GM23338 (cell line): ENCODE results near the gene ATP9B. TPM values are rescaled to one million over a fixed set of nuclear protein-coding genes. Genes with fewer than 3 reads are reported as not detected.

Experiments
- ATAC-seq: fragments of 200-7000 bp; cut with Tn5 transposase; 3 replicates; pipeline ENCODE4 v1.9.1; 2020
- DNase-seq: peaks from one replicate; pipeline ENCODE4 v3.0.0-alpha.2; 2015; ENCODE audit warnings: low spot score
- H2AFZ ChIP-seq: fragments of 200-600 bp; sonication (generic); 2 replicates; pipeline ENCODE4 v1.8.0; 2016; ENCODE audit warnings: antibody characterized with exemption, mild to moderate bottlenecking, moderate library complexity
- H3F3A ChIP-seq: fragments of 200-600 bp; sonication (generic); replicated peaks from 2 replicates; pipeline ENCODE4 v1.8.0; 2017; ENCODE audit warnings: antibody characterized with exemption, mixed run types, low read depth
- H3K27ac ChIP-seq: fragments of 200-600 bp; sonication (generic); 2 replicates; pipeline ENCODE4 v1.6.1; 2016; ENCODE audit warnings: low read depth
- H3K27me3 ChIP-seq: fragments of 200-600 bp; sonication (generic); 2 replicates; pipeline ENCODE4 v1.8.0; 2016; ENCODE audit warnings: mild to moderate bottlenecking, mixed run types, moderate library complexity; ENCODE audit not compliant: insufficient read depth
- H3K36me3 ChIP-seq: fragments of 200-600 bp; sonication (generic); 2 replicates; pipeline ENCODE4 v1.8.0; 2016; ENCODE audit warnings: mild to moderate bottlenecking; ENCODE audit not compliant: insufficient read depth
- H3K4me1 ChIP-seq: fragments of 200-600 bp; sonication (generic); 2 replicates; pipeline ENCODE4 v1.8.0; 2016; ENCODE audit warnings: mild to moderate bottlenecking, moderate library complexity; ENCODE audit not compliant: insufficient read depth
- H3K4me2 ChIP-seq: fragments of 200-600 bp; sonication (generic); 2 replicates; pipeline ENCODE4 v1.7.1; 2017; ENCODE audit warnings: mixed run types
- H3K4me3 ChIP-seq: fragments of 200-600 bp; sonication (generic); 2 replicates; pipeline ENCODE4 v1.6.1; 2016; ENCODE audit warnings: mixed run types
- H3K79me2 ChIP-seq: fragments of 200-600 bp; sonication (generic); replicated peaks from 2 replicates; pipeline ENCODE4 v1.8.0; 2017; ENCODE audit warnings: mild to moderate bottlenecking; ENCODE audit not compliant: insufficient read depth
- H3K9me2 ChIP-seq: fragments of 200-600 bp; sonication (generic); 2 replicates; pipeline ENCODE4 v1.8.0; 2017; ENCODE audit not compliant: insufficient read depth
- H4K20me1 ChIP-seq: fragments of 200-600 bp; sonication (generic); replicated peaks from 2 replicates; pipeline ENCODE4 v1.8.0; 2017; ENCODE audit warnings: mild to moderate bottlenecking; ENCODE audit not compliant: insufficient read depth
- H3K27ac Mint-ChIP-seq: 2 replicates; pipeline ENCODE4 v1.8.0; 2020; ENCODE audit warnings: inconsistent platforms, mild to moderate bottlenecking, moderate library complexity, mixed read lengths
- H3K27me3 Mint-ChIP-seq: 3 replicates; pipeline ENCODE4 v1.8.0; 2022; ENCODE audit warnings: low read depth, mild to moderate bottlenecking, moderate library complexity, mixed read lengths, inconsistent platforms; ENCODE audit not compliant: insufficient read depth, poor library complexity
- H3K36me3 Mint-ChIP-seq: 3 replicates; pipeline ENCODE4 v1.8.0; 2021; ENCODE audit warnings: low read depth, mild to moderate bottlenecking, inconsistent platforms, moderate library complexity, mixed read lengths
- H3K4me1 Mint-ChIP-seq: 3 replicates; pipeline ENCODE4 v1.8.0; 2020; ENCODE audit warnings: mild to moderate bottlenecking, inconsistent platforms, mixed read lengths
- H3K4me3 Mint-ChIP-seq: 3 replicates; pipeline ENCODE4 v1.8.0; 2021; ENCODE audit warnings: moderate library complexity, mild to moderate bottlenecking, inconsistent platforms, mixed read lengths
- H3K9me3 Mint-ChIP-seq: 3 replicates; pipeline ENCODE4 v1.8.0; 2020; ENCODE audit warnings: moderate library complexity, mild to moderate bottlenecking, inconsistent platforms, mixed read lengths
- CREB1 ChIP-seq: fragments of 250-450 bp; sonication (Bioruptor Pico); IDR thresholded peaks from 2 replicates; pipeline ENCODE4 v1.5.0; 2020; ENCODE audit warnings: low read depth, mild to moderate bottlenecking, moderate library complexity
- ETS1 ChIP-seq: IDR thresholded peaks from 2 replicates; pipeline ENCODE4 v1.6.1; 2016; ENCODE audit warnings: antibody characterized with exemption
- JUNB ChIP-seq: IDR thresholded peaks from one replicate; pipeline ENCODE4 v1.6.1; 2016; ENCODE audit warnings: antibody characterized with exemption; ENCODE audit not compliant: unreplicated experiment
- NANOG ChIP-seq: IDR thresholded peaks from 2 replicates; pipeline ENCODE4 v1.6.1; 2016; ENCODE audit warnings: antibody characterized with exemption, borderline replicate concordance
- STAT1 ChIP-seq: IDR thresholded peaks from one replicate; pipeline ENCODE4 v1.6.1; 2016; ENCODE audit warnings: antibody characterized with exemption; ENCODE audit not compliant: unreplicated experiment
- ZNF114 ChIP-seq: fragments of 250-450 bp; sonication (Bioruptor Pico); IDR thresholded peaks from 2 replicates; pipeline ENCODE4 v1.5.0; 2020; ENCODE audit warnings: mild to moderate bottlenecking, moderate library complexity
- ZNF331 ChIP-seq: fragments of 250-450 bp; sonication (Bioruptor Pico); IDR thresholded peaks from 2 replicates; pipeline ENCODE4 v1.5.0; 2020; ENCODE audit warnings: low read depth, mild to moderate bottlenecking, moderate library complexity
- polyA plus RNA-seq: library from polyadenylated mRNA; unstranded; fragments of >200 nt; fragmentation: Nextera tagmentation; extraction: Ambion mirVana; gene quantifications from 2 replicates; pipeline ENCODE4 v1.2.1, GENCODE V29; 2016
- total RNA-seq: library from RNA; depleted of rRNA; stranded (reverse); fragments of >200 nt; shearing (Covaris generic); gene quantifications from 2 replicates; pipeline ENCODE4 v1.2.3, GENCODE V29; 2014
- TF ChIP-seq, protein P1 (sequence below): IDR thresholded peaks from one replicate; pipeline ENCODE4 v1.6.1; 2018; ENCODE audit warnings: antibody characterized with exemption; ENCODE audit not compliant: unreplicated experiment
- TF ChIP-seq, protein P2 (sequence below): fragments of 250-450 bp; sonication (Bioruptor Pico); IDR thresholded peaks from 2 replicates; pipeline ENCODE4 v1.5.0; 2020; ENCODE audit warnings: mild to moderate bottlenecking, moderate library complexity

Gene ATP9B
- total and polyA plus RNA-seq, 2 experiments from 2014 or later = 14.2 to 25.6 TPM

- TF ChIP-seq, protein P1, sequence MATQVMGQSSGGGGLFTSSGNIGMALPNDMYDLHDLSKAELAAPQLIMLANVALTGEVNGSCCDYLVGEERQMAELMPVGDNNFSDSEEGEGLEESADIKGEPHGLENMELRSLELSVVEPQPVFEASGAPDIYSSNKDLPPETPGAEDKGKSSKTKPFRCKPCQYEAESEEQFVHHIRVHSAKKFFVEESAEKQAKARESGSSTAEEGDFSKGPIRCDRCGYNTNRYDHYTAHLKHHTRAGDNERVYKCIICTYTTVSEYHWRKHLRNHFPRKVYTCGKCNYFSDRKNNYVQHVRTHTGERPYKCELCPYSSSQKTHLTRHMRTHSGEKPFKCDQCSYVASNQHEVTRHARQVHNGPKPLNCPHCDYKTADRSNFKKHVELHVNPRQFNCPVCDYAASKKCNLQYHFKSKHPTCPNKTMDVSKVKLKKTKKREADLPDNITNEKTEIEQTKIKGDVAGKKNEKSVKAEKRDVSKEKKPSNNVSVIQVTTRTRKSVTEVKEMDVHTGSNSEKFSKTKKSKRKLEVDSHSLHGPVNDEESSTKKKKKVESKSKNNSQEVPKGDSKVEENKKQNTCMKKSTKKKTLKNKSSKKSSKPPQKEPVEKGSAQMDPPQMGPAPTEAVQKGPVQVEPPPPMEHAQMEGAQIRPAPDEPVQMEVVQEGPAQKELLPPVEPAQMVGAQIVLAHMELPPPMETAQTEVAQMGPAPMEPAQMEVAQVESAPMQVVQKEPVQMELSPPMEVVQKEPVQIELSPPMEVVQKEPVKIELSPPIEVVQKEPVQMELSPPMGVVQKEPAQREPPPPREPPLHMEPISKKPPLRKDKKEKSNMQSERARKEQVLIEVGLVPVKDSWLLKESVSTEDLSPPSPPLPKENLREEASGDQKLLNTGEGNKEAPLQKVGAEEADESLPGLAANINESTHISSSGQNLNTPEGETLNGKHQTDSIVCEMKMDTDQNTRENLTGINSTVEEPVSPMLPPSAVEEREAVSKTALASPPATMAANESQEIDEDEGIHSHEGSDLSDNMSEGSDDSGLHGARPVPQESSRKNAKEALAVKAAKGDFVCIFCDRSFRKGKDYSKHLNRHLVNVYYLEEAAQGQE = no peak
- no peak for TF ChIP-seq ZNF114 (CRISPR knock-in tag)
These were observed 190.8 kb downstream of the ATP9B start (continued) for GRCh38 chr18:79260023-79260422.

GRCh38 chr18:79260510-79260909 lies 191.3 kb downstream of the ATP9B start:
- ATAC-seq (no peak), DNase-seq (no peak)
- Histone ChIP-seq H4K20me1 (no peaks in the 10 kb centered on the region; the same call in 1 of the 2 replicates), H3K36me3 (no peaks in the 10 kb centered on the region), H3K27me3 (no peaks in the 10 kb centered on the region), H3K4me3 (no peak overlapping the region), H3K79me2 (no peaks in the 10 kb centered on the region; the same call in 1 of the 2 replicates), H3K4me2 (no peak overlapping the region), H3K9me2 (no peaks in the 10 kb centered on the region; the same call in 1 of the 2 replicates), H3K4me1 (no peaks in the 10 kb centered on the region), H2AFZ (no peak overlapping the region), H3K27ac (no peak overlapping the region), H3F3A (no peaks in the 10 kb centered on the region)
- H3K27ac Mint-ChIP-seq = peak overlapping the region; percentile 80; the same call in 1 of the 2 replicates
- H3K9me3 Mint-ChIP-seq = peaks cover 8% of the 10 kb centered on the region; the same call in 2 of the 3 replicates
- H3K4me1 Mint-ChIP-seq = peaks cover 2% of the 10 kb centered on the region; the same call in 2 of the 3 replicates
- peaks cover 4% of the 10 kb centered on the region for H3K27me3 Mint-ChIP-seq
- peaks cover 14% of the 10 kb centered on the region for H3K36me3 Mint-ChIP-seq
- no peak overlapping the region for H3K4me3 Mint-ChIP-seq
- TF ChIP-seq NANOG = no peak
- no peak for TF ChIP-seq CREB1 (CRISPR knock-in tag)
- TF ChIP-seq, protein P2, sequence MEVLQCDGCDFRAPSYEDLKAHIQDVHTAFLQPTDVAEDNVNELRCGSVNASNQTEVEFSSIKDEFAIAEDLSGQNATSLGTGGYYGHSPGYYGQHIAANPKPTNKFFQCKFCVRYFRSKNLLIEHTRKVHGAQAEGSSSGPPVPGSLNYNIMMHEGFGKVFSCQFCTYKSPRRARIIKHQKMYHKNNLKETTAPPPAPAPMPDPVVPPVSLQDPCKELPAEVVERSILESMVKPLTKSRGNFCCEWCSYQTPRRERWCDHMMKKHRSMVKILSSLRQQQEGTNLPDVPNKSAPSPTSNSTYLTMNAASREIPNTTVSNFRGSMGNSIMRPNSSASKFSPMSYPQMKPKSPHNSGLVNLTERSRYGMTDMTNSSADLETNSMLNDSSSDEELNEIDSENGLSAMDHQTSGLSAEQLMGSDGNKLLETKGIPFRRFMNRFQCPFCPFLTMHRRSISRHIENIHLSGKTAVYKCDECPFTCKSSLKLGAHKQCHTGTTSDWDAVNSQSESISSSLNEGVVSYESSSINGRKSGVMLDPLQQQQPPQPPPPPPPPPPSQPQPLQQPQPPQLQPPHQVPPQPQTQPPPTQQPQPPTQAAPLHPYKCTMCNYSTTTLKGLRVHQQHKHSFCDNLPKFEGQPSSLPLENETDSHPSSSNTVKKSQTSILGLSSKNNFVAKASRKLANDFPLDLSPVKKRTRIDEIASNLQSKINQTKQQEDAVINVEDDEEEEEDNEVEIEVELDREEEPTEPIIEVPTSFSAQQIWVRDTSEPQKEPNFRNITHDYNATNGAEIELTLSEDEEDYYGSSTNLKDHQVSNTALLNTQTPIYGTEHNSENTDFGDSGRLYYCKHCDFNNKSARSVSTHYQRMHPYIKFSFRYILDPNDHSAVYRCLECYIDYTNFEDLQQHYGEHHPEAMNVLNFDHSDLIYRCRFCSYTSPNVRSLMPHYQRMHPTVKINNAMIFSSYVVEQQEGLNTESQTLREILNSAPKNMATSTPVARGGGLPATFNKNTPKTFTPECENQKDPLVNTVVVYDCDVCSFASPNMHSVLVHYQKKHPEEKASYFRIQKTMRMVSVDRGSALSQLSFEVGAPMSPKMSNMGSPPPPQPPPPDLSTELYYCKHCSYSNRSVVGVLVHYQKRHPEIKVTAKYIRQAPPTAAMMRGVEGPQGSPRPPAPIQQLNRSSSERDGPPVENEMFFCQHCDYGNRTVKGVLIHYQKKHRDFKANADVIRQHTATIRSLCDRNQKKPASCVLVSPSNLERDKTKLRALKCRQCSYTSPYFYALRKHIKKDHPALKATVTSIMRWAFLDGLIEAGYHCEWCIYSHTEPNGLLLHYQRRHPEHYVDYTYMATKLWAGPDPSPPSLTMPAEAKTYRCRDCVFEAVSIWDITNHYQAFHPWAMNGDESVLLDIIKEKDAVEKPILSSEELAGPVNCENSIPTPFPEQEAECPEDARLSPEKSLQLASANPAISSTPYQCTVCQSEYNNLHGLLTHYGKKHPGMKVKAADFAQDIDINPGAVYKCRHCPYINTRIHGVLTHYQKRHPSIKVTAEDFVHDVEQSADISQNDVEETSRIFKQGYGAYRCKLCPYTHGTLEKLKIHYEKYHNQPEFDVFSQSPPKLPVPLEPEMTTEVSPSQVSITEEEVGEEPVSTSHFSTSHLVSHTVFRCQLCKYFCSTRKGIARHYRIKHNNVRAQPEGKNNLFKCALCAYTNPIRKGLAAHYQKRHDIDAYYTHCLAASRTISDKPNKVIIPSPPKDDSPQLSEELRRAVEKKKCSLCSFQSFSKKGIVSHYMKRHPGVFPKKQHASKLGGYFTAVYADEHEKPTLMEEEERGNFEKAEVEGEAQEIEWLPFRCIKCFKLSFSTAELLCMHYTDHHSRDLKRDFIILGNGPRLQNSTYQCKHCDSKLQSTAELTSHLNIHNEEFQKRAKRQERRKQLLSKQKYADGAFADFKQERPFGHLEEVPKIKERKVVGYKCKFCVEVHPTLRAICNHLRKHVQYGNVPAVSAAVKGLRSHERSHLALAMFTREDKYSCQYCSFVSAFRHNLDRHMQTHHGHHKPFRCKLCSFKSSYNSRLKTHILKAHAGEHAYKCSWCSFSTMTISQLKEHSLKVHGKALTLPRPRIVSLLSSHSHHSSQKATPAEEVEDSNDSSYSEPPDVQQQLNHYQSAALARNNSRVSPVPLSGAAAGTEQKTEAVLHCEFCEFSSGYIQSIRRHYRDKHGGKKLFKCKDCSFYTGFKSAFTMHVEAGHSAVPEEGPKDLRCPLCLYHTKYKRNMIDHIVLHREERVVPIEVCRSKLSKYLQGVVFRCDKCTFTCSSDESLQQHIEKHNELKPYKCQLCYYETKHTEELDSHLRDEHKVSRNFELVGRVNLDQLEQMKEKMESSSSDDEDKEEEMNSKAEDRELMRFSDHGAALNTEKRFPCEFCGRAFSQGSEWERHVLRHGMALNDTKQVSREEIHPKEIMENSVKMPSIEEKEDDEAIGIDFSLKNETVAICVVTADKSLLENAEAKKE = no peak
- TF ChIP-seq, protein P1 = no peak
- no peak for TF ChIP-seq ZNF114 (CRISPR knock-in tag)
- no peak for TF ChIP-seq ETS1
- TF ChIP-seq ZNF331 (CRISPR knock-in tag) = no peak
- TF ChIP-seq STAT1 = no peak
- TF ChIP-seq JUNB = no peak
